ENCODE results near the gene C1orf198.

C1orf198 gene

DNA sequence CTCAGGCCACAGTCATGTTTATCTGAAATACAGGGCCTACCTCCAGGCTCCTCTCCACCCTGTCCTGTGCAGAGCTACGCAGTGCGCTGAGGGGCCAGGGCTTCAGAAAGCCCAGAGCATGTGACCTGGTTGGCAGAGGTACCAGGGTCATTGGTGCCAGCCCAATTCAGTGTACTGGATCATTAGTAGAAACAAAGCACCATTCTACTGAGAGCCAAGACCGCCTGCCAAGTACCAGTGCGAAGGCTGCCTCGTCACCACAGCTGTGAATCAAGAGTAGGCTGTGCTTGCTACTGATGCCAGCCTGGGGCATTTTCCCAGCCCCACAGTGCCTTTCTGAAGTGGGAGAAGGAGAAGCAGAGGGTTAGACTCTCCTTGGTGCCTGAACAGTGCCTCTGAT, 61.3 kb downstream of the C1orf198 start:
- DNase-seq: no peak

DNA sequence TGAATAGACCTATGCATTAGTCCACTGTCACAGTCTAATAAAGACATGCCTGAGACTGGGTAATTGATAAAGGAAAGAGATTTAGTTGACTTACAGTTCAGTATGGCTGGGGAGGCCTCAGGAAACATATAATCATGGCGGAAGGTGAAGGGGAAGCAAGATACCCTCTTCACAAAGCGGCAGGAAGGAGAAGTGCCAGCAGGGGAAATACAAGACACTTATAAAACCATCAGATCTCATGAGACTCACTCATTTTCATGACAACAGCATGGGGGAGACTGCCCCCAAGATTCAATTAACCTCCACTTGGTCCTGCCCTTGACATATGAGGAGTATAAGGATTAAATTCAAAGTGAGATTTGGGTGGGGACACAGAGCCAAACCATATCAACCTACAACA, 61.8 kb downstream of the C1orf198 start:
- DNase-seq: no peak

DNA sequence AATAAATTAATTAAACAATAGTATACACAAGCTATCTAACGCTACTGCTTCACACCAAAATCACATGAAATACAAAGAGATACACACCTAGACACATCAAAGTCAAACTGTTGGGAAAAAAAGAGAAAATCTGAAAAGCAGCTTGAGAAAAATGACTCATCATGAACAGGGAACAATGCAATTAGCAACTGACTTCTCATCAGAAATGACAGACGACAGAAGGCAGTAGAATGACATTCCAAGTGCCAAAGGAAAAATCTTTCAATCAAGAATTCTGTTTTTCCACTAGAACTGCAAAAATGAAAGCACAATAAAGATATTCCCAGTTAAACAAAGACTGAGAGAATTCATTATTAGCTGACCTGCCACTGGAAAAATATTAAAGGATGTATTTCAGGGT, 63.9 kb downstream of the C1orf198 start:
- no peak for DNase-seq

DNA sequence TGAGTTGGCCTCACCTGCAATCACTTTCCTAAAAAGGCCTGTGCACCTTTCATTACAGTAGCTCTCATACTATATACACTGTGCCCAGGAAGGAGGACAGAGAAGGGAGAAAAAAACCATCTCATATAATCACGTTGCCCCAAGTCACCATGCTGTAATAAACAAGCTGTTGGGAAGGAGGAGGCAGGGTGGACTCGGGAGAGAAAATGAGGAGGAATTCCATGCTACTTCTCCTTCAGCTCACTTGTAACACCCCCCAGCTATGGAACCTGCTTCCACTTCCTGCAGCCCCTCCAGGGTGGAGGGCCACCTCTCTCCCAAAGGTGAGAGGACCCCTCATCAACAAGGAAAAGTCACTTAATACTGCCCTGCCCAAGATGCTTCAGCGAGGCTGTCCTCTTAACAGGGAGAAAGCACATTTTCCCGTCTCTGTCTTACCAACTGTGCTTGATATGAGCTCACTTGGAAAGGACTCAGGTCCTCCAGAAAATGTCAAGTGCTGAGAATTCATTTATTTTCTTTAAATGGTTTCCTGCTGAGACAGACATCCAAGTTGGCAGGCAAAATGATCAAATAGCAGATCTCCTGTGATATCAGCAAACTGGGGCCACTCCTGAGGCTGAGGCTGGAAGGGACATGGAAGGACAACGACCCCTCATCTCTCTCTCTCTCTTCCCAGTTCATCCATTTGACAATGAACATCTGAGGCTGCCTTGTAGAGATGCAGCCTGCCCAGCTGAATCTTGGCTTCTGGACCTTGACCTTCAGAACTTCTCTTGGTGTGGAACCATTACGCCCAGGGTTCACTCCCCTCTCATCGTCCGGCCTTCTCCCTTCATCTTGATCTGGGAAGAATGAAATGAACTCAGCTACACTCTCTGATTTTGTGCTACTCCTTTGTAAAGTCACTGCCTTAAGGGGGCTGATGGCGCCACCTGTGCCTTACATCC, 67.2 kb downstream of the C1orf198 start:
- no peak for DNase-seq

DNA sequence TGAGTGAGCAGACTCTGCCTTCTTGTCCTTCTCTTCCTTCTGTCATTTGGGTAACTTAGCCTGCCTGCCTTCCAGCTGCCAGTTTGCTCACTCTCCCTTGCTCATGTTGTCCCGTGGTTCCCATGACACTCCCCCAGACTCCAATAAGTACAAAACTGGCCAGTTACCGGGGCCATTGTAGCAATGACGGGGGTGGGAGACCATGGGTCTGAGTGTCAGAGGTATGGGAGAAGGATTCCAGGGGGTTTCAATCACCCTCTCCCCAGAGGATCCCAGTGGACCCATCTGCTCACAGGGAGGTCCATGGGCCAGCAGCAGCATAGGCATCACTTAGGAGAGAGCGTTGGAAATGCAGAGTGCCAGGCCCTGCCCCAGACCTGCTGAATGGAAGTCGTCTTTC, 69.8 kb downstream of the C1orf198 start:
- no peak for DNase-seq

DNA sequence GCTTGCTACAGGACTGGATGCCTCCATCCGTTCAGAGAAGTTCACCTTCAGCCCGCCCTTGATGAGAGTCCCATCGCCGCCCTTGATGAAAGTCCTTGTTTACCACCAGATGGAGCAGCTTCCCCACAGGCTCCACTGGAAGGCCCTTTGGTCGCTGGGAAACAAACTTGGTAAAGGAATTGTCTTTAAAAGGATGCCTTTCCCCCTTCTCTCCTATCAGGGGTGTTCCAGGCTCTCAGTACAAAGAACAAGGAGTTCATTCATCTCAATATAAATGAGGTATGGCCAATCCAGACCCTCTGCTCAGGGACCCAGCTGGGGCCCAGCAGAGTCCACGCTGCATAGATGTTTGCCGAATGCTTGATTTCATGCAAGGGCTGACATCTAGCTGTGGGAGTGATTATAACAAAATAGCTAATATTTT, 70.4 kb downstream of the C1orf198 start:
- peak; percentile 48 for DNase-seq

DNA sequence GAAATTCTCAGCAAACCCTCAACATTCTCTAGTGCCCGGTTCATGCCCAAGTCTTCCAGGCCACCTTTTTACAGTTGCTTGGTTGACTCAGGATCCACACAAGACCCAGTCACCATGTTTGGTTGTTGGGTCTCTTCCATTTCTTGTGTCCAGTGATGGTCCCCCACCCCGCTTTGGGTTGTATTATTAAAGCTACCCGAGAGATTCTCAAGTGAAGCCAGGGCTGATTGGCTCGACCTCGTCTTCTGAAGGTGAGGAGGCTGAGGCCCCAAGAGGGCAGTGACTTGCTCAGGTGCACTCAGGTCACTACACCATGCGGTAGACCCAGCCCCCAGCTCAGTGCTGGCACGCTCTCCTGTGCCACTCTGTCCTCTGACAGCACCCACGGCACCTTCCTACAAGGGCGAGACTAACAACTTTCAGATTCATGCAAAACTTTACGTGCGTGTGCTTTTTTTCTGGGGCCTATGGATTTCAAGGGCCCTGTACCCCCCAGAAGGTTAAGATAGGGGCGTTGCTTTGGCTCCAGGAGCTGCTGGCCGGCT, 70.9 kb downstream of the C1orf198 start:
- DNase-seq: no peak

DNA sequence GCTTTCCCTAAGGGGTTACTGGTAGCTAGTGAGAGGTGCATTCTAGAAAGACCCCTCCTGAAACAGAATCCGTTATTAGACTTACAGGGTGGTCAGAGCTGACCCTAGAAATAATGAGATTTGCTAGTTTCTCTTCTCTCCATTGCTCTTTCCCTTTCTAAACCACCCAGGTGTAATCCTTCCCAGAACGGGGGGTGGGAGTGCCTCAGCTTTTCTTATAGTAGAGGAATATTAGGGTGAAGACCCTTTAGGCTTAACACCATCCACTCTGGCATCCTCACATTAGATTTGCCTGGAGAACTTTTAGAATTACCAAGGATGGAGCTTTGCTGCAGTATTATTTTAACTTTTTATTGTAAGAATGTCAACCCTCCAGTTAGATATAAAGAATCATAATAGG, 71.7 kb downstream of the C1orf198 start:
- DNase-seq: no peak

DNA sequence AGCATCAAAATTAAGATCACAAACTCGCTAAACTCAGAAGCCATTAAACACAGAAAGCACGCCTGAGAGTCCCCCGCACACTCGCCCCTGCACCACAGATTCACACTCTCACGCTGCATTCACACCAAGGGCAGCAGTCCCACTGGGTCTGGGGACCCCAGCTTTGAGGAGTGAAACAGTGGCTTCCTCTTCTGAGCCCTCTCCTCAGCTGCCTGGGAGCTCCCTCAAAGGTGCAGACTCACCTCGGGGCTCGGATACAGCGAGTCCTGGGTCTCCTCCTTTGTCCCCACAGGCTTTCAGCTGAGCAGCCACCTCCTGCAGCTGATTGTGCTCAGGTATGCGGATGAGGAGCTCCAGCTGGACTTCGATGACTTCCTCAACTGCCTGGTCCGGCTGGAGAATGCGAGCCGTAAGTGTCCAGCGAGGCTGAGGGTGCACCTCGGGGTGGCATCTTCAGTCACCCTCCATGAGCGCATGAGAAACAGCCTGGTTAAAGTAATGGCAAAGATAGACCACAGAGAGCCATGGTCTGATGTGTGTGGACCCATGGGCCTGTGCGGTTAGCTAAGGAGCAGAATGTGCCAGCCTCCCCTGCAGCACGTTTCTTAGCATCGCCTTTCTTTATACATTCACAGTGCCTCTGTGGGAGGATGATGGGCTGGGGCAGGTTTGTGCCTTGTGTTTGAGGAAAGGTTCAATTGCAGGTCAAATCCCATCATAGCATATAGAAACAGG, 73.3 kb downstream of the C1orf198 start:
- DNase-seq: no peak

DNA sequence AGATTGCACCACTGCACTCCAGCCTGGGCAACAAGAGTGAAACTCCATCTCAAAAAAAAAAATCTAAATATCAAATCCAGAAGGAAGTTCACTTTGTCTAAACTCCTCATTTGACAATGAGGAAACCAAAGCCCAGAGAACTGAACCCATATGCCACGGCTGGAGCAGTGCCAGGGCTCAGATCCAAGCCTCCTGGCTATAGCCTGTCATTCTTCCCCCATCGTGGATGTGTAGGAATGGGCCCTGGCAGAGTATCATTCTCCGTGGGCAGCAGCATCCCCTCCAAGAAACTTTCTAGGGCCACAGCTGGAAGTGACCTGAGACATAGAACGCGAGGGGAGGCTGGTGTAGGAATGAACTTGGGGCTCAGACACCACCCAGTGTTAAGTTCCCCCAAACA, 73.9 kb downstream of the C1orf198 start:
- DNase-seq: no peak

DNA sequence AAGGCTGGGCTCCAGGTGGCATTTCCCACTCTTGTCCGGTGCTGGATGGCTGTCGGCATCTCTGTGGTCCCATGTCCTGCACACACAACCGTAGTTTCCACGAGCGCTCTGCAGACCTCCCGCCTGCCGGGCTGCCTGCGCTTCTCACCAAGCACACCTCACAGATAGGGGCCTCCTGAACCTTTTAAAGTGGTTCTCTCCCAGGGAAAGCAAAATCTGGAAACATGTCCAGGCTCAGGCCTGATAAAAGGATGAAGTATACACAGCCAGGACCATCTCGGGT, 74.9 kb downstream of the C1orf198 start:
- no peak for DNase-seq

DNA sequence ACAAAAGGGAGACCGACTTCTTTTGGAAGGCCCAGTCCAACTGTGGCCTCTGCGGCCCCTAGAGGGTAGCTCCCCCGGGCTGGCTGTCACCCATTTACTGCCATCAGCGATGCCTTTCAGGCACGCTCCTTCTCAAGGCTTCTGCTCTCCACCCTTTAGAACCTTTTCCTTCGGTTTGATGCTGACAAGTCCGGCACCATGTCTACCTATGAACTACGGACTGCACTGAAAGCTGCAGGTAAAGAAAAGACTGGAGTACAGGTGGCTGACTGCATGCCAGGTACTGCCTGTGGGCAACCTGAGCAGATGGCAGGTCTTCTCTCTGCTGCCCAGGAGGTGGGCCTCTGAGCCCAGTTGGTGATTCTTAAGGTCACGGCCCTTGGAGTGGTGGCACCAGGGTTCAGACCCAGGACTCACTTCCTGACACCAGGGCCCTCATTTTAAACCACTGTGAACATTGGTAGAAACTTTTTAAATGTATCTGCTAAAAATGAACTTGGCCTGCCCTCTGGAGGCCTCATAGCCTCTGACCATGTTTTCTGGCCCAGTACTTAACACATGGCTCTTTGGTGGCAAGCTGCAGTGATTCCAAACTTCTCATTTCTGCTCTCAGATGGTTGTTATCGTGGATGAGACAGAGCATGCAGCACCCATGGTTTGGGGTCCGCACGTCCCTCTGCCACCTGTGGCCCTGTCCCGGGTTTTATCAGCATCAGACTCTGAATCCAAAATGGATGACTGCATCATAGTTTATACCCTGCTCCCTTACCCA, 75.4 kb downstream of the C1orf198 start:
- no peak for DNase-seq

DNA sequence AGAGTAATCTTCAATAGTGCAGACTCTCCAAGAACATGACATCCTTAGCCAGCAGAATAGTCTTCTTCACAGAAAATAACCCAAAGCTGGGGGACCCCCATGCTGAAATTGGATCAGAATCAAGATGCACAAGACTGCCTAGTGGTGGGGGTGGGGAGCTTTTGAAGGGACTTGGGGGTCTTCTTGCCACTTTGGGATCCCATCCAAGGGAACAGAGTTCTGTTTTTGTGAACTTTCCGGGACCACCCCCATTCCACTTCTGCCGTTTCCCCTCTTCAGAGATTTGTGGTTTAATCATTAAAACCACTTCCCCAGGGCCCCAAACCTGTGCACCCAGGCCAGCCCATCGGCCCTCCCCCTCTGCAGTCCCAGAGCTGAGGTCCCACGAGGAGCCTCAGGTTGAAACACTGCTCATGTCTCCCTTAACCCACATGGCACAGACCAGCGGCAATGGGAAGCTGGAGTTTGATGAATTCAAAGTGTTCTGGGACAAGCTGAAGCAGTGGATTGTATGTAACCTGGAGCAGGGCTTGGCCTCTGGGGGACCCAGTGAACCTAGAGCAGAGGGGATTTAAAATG, 76.2 kb downstream of the C1orf198 start:
- DNase-seq: no peak

DNA sequence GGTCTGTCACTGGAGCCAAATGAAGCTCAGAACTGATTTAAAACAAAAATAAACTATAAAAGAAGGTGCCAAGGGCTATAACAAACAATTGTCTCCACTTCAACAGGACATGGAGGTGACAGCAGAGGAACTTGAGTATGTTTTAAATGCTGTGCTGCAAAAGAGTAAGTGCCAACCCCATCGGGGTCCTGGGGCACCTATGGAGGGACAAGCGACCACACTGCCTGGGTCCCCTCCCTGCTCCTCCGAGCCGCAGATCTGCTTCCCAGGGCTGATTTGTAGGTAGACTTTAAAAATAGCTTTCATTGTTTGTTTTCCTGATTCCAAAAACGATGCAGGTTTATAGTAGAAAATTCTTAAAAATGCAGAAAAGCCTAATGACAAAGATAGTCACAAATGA, 78.3 kb downstream of the C1orf198 start:
- DNase-seq: no peak

DNA sequence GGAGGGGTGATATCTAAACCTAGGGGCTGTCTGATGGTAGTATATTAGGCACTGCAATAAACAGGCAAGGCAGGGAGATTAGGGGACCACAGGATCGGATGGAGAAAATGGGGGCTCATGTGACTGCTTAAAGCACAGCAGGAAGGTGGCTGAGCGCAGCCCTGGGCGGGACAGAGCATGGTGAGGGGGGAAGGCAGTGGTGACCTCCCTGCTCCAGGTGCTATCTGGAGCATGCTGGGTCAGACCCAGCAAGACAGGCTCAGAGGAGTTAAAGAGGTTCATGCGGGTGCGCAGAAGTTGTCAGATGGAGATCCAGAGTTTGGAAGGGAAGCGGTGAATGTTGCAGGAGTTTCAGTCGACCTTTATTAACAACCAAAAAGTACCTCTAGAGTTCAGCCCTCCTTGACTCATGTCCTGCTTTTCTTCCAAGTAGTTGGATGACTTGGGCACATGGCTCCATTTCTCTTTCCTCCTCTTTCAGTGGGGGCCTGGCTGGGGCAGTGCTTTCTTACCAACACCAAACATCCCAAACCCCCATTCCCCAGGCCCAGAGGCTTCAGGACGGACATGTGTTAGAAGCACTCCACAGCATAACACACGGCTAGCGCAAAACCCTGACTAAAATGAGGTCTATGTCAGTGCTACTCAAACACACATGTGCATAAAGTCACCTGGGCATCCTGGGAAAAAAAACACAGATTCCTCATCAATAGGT, 79.6 kb downstream of the C1orf198 start:
- no peak for DNase-seq

DNA sequence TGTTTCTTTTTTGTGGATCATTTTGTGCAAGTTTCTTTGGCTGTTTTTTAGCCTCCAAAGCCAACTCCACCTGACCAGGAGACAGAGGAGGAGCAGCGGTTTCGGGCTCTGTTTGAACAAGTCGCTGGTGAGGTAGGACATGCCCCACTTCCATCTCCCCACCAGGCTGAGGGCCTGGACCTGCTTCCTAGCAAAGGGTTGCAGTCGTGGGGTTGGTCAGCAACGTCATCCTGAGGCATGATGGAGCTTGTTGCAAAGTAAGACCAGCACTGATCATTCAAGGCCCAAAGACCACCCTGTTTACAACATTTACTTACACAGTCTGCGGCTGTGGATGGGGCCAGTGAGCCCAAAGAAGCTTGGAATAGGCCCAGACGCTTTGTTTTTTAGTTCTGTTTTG, 80.8 kb downstream of the C1orf198 start:
- DNase-seq: no peak
